HEK293 (cell line): ENCODE measurements around the gene MYH15.

ENCODE experiments used
- BCL11A ChIP-seq: fragments of 450-650 bp; formaldehyde crosslinking; IDR thresholded peaks from 2 replicates; pipeline ENCODE4 v1.5.1; 2016; ENCODE audit warnings: low read depth, missing biosample characterization, missing genetic modification characterization
- MEIS1 ChIP-seq: sonication (generic); formaldehyde crosslinking; IDR thresholded peaks from 2 replicates; pipeline ENCODE4 v1.8.1; 2022; ENCODE audit warnings: missing genetic modification reagents, mild to moderate bottlenecking, borderline replicate concordance
- PRDM1 ChIP-seq: fragments of 450-650 bp; formaldehyde crosslinking; IDR thresholded peaks from 2 replicates; pipeline ENCODE4; 2016; ENCODE audit warnings: missing biosample characterization, missing genetic modification characterization
- TRIM28 ChIP-seq: IDR thresholded peaks from 2 replicates; pipeline ENCODE4 v1.6.1; 2011; ENCODE audit warnings: low read length, control low read depth, borderline replicate concordance
- ZNF274 ChIP-seq, 2 experiments: fragments of 200-500 bp in 1 of 2; fragments of 450-650 bp in 1 of 2; sonication (Bioruptor generic) in 1 of 2; formaldehyde crosslinking in 1 of 2; IDR thresholded peaks; 2 replicates each; pipeline versions ENCODE4 v1.5.1 to v1.6.1; 2014 to 2016; ENCODE audit warnings: borderline replicate concordance in 1 of 2, inconsistent platforms in 1 of 2, low read length in 1 of 2, missing biosample characterization in 1 of 2, missing genetic modification characterization in 1 of 2
- ZNF473 ChIP-seq: fragments of 450-650 bp; formaldehyde crosslinking; IDR thresholded peaks from 2 replicates; pipeline ENCODE4 v1.5.1; 2017; ENCODE audit warnings: missing biosample characterization, missing genetic modification characterization
- ZNF629 ChIP-seq: fragments of 450-650 bp; formaldehyde crosslinking; IDR thresholded peaks from 2 replicates; pipeline ENCODE4 v1.5.1; 2017; ENCODE audit warnings: missing biosample characterization, missing genetic modification characterization
- ZNF660 ChIP-seq: fragments of 450-650 bp; IDR thresholded peaks from 2 replicates; pipeline ENCODE4 v1.5.1; 2018; ENCODE audit warnings: missing biosample characterization, mild to moderate bottlenecking, missing genetic modification characterization
- ZNF777 ChIP-seq: fragments of 450-650 bp; formaldehyde crosslinking; IDR thresholded peaks from 2 replicates; pipeline ENCODE4 v1.5.1; 2017; ENCODE audit warnings: missing biosample characterization, missing genetic modification characterization, borderline replicate concordance
- ZNF785 ChIP-seq: fragments of 450-650 bp; formaldehyde crosslinking; IDR thresholded peaks from 2 replicates; pipeline ENCODE4 v1.5.1; 2016; ENCODE audit warnings: missing biosample characterization, missing genetic modification characterization
- ZNF830 ChIP-seq: fragments of 450-650 bp; IDR thresholded peaks from 2 replicates; pipeline ENCODE4 v1.5.0; 2018; ENCODE audit warnings: missing biosample characterization, missing genetic modification characterization, low read depth, mild to moderate bottlenecking, moderate library complexity
- TF ChIP-seq, protein P1 (sequence below): fragments of 450-650 bp; formaldehyde crosslinking; IDR thresholded peaks from 2 replicates; pipeline ENCODE4 v1.5.1; 2016; ENCODE audit warnings: missing biosample characterization, missing genetic modification characterization

DNA sequence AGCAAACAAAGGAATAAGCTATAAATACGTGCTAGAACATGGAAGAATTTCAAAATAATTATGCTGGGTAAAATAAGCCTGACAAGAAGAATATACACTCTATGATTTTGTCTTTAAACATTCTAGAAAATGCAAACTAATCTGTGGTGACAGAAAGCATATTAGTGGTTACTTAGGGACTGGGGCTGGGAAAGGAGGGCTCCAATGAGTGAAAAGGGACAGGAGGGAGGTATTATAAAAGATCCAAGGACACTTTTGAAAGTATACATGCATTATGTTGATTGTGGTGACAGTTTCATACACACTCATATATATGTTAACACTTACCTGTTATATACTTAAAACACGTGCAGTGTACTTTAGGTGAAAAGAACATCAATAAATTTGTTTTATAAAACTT is 23.0 kb downstream of the MYH15 start:
- TF ChIP-seq ZNF830 (tag by site-specific recombination) (no peak), ZNF629 (no peak), TRIM28 (no peak), ZNF777 (no peak), PRDM1 (tag by site-specific recombination) (no peak), ZNF785 (tag by site-specific recombination) (no peak), BCL11A (no peak), ZNF473 (tag by site-specific recombination) (no peak), ZNF274 (IDR thresholded peaks at IDR 0.05; ENCODE audit: low read length) (no peak), ZNF274 (tag by site-specific recombination; IDR thresholded peaks at IDR 0.05; ENCODE audit: borderline replicate concordance) (no peak), ZNF660 (tag by site-specific recombination) (no peak), MEIS1 (CRISPR knock-in tag) (no peak)
- TF ChIP-seq, protein P1, sequence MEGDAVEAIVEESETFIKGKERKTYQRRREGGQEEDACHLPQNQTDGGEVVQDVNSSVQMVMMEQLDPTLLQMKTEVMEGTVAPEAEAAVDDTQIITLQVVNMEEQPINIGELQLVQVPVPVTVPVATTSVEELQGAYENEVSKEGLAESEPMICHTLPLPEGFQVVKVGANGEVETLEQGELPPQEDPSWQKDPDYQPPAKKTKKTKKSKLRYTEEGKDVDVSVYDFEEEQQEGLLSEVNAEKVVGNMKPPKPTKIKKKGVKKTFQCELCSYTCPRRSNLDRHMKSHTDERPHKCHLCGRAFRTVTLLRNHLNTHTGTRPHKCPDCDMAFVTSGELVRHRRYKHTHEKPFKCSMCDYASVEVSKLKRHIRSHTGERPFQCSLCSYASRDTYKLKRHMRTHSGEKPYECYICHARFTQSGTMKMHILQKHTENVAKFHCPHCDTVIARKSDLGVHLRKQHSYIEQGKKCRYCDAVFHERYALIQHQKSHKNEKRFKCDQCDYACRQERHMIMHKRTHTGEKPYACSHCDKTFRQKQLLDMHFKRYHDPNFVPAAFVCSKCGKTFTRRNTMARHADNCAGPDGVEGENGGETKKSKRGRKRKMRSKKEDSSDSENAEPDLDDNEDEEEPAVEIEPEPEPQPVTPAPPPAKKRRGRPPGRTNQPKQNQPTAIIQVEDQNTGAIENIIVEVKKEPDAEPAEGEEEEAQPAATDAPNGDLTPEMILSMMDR (tag by site-specific recombination), result no peak
